GM21447 (cell line): ENCODE results near the gene AQP11.
A peak's percentile ranks its signal among the peaks of the same experiment; 100 is the strongest.
"Not testable (repeated sequence)": the region's sequence is repeated elsewhere in the genome, so short reads cannot be mapped to it uniquely, and the experiment has no call there.

Source experiments
- ATAC-seq: cut with Tn5 transposase; IDR thresholded peaks from one replicate; pipeline ENCODE4 v1.9.1; 2021; ENCODE audit not compliant: unreplicated experiment

The AQP11 gene

GRCh38 chr11:77592727-77593126 lies 3.0 kb downstream of the AQP11 start:
- ATAC-seq: no peak

GRCh38 chr11:77593883-77594282 lies 4.1 kb downstream of the AQP11 start:
- ATAC-seq: no peak

DNA sequence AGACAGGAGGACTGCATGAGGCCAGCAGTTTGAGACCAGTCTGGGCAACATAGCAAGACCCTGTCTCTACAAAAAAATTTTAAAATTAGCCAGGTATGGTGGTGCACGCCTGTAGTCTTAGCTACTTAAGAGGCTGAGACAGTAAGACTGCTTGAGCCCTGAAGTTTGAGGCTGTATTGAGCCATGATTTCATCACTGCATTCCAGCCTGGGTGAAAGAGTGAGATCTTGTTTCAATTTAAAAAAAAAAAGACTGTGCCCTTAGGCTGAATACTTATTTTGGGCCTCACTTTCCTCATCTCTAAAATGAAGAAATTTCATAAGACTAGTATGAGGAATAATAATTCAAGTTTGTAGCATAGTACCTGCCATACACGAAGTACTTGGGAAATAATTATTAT lies 6.9 kb downstream of the AQP11 start:
- no peak for ATAC-seq

DNA sequence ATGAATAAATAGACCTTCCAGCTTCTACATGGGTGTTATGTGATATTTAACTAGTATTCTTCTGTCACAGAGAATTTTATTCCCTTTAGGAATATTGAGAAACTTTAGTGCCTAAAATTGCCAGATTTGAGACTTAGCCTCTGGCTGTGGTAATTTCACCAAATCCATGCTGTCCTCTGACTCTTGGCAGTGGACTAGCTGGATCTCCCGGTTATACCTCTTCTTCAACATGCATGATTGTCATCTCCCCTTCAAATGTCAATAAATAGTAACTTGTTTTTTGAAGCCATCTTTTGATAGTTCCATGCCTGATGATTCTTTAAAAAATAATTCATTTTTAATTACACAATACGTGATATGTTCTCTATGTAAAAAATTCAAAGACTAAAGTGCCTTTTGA lies 8.4 kb downstream of the AQP11 start:
- no peak for ATAC-seq

DNA sequence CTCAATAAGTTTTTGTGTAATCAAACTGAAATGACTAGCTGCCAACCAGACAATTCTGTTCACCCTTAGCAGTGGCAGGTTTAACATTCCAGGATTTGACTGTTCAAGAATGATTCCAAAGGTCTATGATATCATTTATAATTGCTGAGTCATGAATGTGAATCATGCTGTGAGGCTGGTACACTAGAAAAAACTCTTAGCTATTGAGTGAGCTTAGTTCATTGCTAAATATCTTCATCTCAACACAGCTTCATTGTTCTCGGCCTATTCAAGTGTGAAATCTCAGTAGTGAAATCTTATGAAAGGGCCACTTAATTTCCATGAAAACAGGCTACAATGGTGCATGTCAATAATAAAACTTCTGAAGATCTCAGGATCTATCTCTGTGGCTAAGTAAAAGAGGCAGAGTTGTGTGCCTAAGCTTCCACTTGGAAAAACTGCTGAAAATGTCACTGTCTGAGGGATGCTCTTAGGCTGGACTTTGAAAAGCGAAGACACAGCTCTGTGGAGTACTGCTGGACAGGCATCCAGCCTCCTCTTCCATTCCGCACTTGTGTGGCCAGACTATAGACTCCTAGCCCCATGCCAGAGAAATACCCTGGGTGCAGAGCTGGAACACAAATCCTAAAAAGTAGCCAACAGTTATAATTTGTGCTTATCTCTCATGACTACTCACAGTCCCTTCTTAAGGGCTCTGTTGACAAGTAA lies 12.8 kb downstream of the AQP11 start:
- ATAC-seq: no peak

DNA sequence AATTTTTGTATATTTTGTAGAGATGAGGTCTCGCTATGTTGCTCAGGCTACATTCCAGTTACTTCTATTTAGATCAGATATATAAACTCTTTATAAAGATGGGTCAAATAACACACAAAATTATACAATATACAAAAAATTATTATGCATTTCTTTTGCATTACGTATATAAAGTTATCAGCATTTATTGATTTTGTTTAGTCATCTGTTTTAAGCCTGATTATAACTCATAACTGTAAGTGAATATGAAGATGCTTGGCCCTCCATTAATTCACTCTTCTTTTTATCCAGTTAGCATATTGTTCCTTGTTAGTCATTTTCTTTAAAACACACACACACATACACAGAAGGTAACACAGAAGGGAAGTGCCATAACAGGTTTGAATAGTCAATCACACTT lies 14.5 kb downstream of the AQP11 start:
- no peak for ATAC-seq

DNA sequence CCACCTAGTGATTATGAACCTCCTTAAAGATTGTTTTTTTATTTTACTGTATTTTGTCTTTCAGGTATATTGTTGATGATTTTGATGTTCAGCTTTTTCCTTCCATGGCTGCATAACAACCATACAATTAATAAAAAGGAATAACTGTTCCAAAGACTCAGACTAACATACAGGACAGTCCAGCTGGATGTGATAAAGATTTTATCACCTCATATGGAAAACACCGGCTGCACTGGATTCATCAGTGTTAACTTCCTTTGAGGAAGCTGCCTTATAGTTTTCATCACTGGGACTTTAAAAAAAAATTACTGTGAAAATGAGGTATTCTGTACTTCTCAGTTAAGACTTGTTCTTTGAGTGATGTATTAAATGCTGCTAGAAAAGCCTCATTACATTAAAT lies 19.5 kb downstream of the AQP11 start:
- ATAC-seq: no peak

- no peak for ATAC-seq
These were observed 22.2 kb downstream of the AQP11 start for GRCh38 chr11:77611921-77612320.

GRCh38 chr11:77617892-77618291 lies 28.1 kb downstream of the AQP11 start:
- no peak for ATAC-seq

DNA sequence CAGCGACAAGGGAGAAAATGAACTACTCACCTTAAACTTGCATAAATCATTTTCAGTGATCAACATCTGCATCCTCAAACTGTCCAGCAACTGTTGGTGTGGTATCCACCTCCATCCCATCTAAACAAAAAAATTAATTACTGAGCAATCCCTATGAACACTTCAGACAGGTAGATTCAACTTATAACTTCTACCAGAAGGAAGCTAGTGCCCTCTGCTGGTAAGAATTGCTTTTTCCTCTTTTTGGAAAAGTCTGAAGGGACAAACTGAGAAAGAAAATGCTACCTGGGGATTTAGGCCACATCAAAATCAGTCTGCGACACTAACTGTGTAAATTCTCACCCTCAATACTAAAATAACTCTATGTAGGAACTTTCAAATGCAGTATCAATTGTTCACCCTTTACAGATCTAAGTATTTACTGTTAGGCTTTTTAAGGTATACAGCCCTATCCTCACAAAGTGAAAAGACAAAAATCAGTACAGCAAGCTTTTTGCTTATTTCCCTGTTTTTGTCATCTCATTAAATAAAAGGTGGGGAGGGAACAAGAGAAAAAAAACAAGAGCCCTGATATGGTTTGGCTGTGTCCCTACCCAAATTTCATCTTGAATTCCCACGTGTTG lies 29.9 kb downstream of the AQP11 start:
- no peak for ATAC-seq

- ATAC-seq: no peak
These were observed 40.5 kb downstream of the AQP11 start for GRCh38 chr11:77630157-77630710.

- ATAC-seq: not testable (repeated sequence)
These were observed 44.2 kb downstream of the AQP11 start for GRCh38 chr11:77633926-77634325.

DNA sequence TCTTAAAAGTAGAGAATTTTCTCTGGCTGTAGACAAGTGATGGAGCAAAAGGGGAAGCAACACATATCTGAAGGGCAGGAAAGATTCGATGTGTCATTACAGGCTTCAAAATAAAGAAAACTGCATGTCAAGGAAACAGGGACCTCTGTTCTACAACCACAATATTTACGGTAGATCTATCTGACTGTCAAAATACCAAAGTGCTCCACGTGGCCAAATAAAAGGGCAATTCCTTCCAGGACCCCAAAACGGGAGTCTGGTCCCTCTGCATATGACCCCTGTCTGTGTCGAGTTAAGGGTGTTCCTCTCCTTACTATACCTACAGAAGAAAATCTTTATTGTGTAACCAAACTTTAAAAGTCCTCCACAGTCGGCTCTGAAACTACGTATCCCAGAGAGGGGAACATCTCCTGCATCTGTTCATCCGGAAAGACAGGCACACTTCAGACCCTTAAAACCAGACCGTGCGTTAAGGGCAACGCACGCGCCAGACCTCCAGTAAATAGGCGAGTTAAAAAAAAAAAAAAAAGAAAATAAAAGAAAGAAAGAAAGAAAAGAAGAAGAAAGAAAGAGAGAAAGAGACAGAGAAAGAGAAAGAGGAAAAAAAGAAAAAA lies 47.1 kb downstream of the AQP11 start:
- ATAC-seq: no peak

DNA sequence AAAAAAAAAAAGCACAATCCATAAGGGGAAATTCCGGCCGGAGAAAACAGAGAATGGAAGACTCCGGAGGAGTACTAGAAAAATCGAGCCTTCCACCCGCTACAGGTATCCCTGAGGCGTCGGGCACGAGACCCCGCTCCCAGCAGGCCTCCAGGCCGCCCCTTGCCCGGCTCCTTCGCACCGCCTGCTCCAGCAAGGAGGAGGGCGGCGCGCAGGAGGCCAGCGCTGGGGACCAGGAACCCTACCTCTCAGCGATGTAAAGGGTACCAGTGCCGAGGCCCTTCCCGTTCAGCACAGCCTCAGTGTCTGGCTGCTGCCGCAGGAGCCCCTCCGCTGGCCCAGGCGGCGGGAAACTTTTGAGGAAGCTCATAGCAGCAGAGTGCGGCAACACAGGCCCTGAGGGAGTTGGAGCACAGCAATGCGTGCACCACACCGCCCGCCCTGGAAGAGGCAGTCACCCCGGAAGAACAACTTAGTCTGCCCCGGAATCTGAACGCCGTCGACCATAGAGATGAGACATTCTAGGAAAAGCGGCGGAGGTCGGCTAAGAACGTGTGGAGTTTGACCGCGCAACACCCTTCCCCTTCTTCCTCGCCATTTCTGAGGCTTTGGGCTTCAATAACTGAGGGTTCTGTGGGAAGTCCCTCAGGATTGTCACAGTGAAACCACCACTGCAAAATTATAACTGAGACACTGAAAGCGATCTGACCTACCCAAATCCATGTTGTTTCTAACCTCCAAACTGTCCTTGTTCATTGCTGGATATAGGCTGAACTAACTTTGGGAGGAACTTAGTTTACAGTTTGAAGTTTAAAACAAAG lies 47.8 kb downstream of the AQP11 start, which contains the start of gene CLNS1A:
CLNS1A (minus strand) TSS at position 450 of the 821 bp plus-strand sequence; CDS start at position 370, 80 bp downstream.
- peak; percentile 97 for ATAC-seq

- no peak for ATAC-seq
These were observed 52.5 kb downstream of the AQP11 start for GRCh38 chr11:77642228-77642627.

GRCh38 chr11:77644887-77645286 lies 55.1 kb downstream of the AQP11 start:
- ATAC-seq: no peak

DNA sequence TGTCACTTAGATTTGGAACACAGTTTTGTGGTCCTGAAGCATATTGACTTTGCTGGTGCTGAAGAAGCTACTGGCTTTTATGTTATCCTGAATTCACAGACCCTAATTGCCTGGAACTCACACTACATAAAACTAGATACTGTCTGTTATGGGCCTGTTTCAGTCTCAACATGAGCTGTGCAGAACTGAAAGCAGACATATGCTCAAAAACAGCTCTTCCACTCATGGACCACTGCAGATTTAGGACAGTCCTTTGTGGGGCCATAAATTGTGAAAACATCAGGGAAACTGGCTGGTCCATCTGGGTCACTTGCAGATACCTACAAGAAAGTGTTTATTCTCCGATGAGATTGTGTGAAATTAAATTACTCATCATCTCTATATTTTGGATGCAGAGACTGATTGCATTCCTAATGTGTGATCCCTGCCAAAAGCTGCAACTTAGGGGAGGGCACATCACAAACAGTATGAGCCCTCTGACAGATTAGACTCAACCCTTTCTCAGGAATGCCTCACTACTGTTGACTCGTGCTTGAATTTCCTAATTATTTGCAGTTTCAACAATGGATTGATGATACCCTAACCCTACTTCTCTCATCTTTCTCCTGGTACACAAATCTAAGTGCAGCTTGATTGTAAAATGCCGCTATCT lies 58.0 kb downstream of the AQP11 start:
- ATAC-seq: no peak

DNA sequence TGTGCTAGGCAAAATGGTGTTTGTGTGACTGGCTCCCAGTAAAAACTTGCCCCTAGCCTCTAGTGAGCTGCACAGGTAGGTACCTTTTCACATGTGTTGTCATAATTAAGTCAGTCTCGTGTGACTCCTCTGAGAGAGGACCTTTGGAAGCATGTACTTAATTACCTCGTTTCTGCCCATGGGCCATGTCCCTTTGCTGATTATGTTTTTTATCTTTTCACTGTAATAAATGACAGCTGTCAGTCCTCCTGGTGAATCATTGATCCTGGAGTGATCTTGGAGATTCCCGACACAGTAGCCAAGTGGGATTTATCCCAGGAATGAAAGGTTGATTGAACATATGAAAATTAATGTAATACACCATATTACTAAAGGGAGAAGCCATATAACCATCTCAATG lies 60.4 kb downstream of the AQP11 start:
- no peak for ATAC-seq

DNA sequence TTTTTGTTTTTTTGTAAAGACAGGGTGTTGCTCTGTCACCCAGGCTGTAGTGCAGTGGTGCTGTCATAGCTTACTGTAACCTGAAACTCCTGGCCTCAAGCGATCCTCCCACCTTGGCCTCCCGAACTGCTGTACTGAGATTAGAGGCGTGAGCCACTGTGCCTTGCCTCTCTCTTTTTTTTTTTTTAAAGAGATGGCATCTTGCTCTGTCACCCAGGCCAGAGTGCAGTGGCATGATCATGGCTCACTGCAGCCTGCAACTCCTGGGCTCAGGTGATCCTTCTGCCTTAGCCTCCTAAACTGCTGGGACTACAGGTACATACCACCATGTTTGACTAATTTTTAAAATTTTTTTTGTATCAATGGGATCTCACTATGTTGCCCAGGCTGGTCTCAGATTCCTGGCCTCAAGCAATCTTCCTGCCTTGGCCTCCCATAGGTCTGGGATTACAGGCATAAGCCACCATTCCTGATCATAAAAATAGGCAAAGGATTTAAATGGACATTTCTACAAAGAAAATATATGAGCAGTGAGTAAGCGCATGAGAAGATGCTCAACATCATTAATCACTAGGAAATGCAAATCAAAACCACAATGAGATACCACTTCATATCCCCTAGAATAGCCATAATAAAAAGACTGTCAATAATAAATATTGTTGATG lies 65.1 kb downstream of the AQP11 start:
- ATAC-seq: no peak

GRCh38 chr11:77656362-77656761 lies 66.6 kb downstream of the AQP11 start:
- no peak for ATAC-seq
